HepG2 (cell line): ENCODE results near the gene TTYH1.

Source experiments
- CTCF ChIP-seq: sonication (generic); formaldehyde crosslinking; IDR thresholded peaks from 2 replicates; pipeline ENCODE4 v1.5.0; 2020; ENCODE audit warnings: mild to moderate bottlenecking, missing genetic modification reagents, moderate library complexity
- KLF16 ChIP-seq, 2 experiments: sonication (generic) in 1 of 2; formaldehyde crosslinking in 1 of 2; IDR thresholded peaks; 2 replicates each; pipeline versions ENCODE4 v1.6.1 to v1.8.0; 2016 to 2023; ENCODE audit warnings: missing genetic modification reagents in 2 of 2, missing compliant biosample characterization in 1 of 2
- PATZ1 ChIP-seq: sonication (generic); formaldehyde crosslinking; IDR thresholded peaks from 2 replicates; pipeline ENCODE4 v1.4.0; 2020; ENCODE audit warnings: missing genetic modification reagents
- POLR2A ChIP-seq, 2 experiments: IDR thresholded peaks; 2 replicates each; pipeline ENCODE4 v1.6.1; 2011; ENCODE audit warnings: low read depth in 2 of 2, low read length in 2 of 2, mild to moderate bottlenecking in 1 of 2, moderate library complexity in 1 of 2; ENCODE audit not compliant: insufficient read depth in 1 of 2
- ZBTB10 ChIP-seq: sonication (generic); formaldehyde crosslinking; IDR thresholded peaks from 2 replicates; pipeline ENCODE4 v1.4.0; 2020; ENCODE audit warnings: missing genetic modification reagents, borderline replicate concordance
- ZBTB38 ChIP-seq: sonication (generic); formaldehyde crosslinking; IDR thresholded peaks from 2 replicates; pipeline ENCODE4 v1.5.1; 2020; ENCODE audit warnings: mild to moderate bottlenecking, missing genetic modification reagents
- ZFP82 ChIP-seq: sonication (generic); formaldehyde crosslinking; IDR thresholded peaks from 2 replicates; pipeline ENCODE4 v1.5.1; 2020; ENCODE audit warnings: mild to moderate bottlenecking, missing genetic modification reagents, borderline replicate concordance
- ZNF362 ChIP-seq: sonication (generic); formaldehyde crosslinking; IDR thresholded peaks from 2 replicates; pipeline ENCODE4 v1.4.0; 2020; ENCODE audit warnings: missing genetic modification reagents, mild to moderate bottlenecking, borderline replicate concordance
- ZNF816 ChIP-seq: sonication (generic); formaldehyde crosslinking; IDR thresholded peaks from 2 replicates; pipeline ENCODE4 v1.8.0; 2022; ENCODE audit warnings: missing genetic modification reagents, mild to moderate bottlenecking, borderline replicate concordance

- no peak for TF ChIP-seq ZNF816 (CRISPR knock-in tag)
- no peak for TF ChIP-seq POLR2A (IDR thresholded peaks at IDR 0.05; ENCODE audit: insufficient read depth in 1 of 2, low read depth in 2 of 2, low read length in 2 of 2)
- TF ChIP-seq CTCF, result no peak
- no peak for TF ChIP-seq PATZ1 (CRISPR knock-in tag)
- no peak for TF ChIP-seq ZBTB10 (CRISPR knock-in tag)
- no peak for TF ChIP-seq KLF16 (CRISPR knock-in tag; IDR thresholded peaks at IDR 0.05)
- no peak for TF ChIP-seq ZFP82 (CRISPR knock-in tag)
- TF ChIP-seq ZBTB38 (CRISPR knock-in tag), result no peak
- no peak for TF ChIP-seq ZNF362 (CRISPR knock-in tag)
Measured at GRCh38 chr19:54461210-54461609, 45.9 kb downstream of the TTYH1 start.
